Measurements from ENCODE around the gene LPCAT1.

DNA sequence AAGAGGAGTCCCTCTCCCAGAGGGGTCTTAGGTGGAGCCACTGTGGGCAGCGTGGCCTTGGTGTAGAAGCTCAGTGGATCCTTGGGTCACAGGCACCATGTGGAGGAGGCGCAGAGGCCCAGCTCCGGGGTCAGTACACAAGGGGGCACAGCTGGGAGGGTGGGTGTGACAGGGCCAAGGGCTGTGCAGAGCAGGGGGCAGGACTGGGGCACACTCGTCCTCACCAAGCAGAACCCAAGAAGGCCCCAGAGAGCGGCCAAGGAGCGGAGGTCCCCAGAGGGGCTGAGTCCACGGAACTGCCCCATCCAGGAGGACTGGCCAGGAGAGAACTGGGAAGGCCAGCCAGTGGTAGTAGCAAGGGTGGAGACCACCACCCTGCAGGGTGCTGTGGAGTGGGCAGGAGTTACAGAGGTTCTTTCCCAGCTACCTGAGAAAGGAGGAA, 2.5 kb upstream of the LPCAT1 start:
- TF ChIP-seq ZNF274 (IDR thresholded peaks at IDR 0.05; ENCODE audit: low read depth, low read length) (no peak), YY1 (IDR thresholded peaks at IDR 0.05; ENCODE audit: insufficient read depth, insufficient read length) (no peak)
